GM12878 (cell line): ENCODE results near the gene UTP14C. TPM values are rescaled to one million over a fixed set of nuclear protein-coding genes. Genes with fewer than 3 reads are reported as not detected.

Experiments used
- ATAC-seq: fragments of 200-7000 bp; cut with Tn5 transposase; 3 replicates; pipeline ENCODE4 v1.9.1; 2020; ENCODE audit warnings: mild to moderate bottlenecking, moderate library complexity
- BruUV-seq: library from RNA; stranded (reverse); fragments of 400-500 nt; replicated peaks from 2 replicates; lab custom pipeline; 2021; lab: Mats Ljungman, UMichigan
- CTCF ChIA-PET: fragments of 300-600 bp; sonication (Branson Sonifier 250); formaldehyde crosslinking; extraction: SDS; loops from one replicate; lab custom pipeline; 2021; ENCODE audit warnings: inconsistent platforms; lab: Yijun Ruan, JAX
- POLR2A ChIA-PET: fragments of 350-600 bp; formaldehyde crosslinking; extraction: SDS; loops from one replicate; lab custom pipeline; 2021; ENCODE audit warnings: inconsistent platforms; lab: Charles Lee
- RAD21 ChIA-PET: fragments of 300-600 bp; sonication (Branson Sonifier 250); formaldehyde crosslinking; loops from one replicate; lab custom pipeline; 2023; ENCODE audit warnings: antibody characterized with exemption; ENCODE audit not compliant: unreplicated experiment; lab: Charles Lee
- SMC1A ChIA-PET: fragments of 300-600 bp; sonication (Branson Sonifier 250); formaldehyde crosslinking; loops from one replicate; lab custom pipeline; 2023; ENCODE audit not compliant: unreplicated experiment, uncharacterized antibody; lab: Charles Lee
- DNase-seq: peaks from one replicate; pipeline ENCODE4 v3.0.0-alpha.2; 2011; ENCODE audit warnings: low read depth, low spot score
- FAIRE-seq: peaks from 3 replicates; lab custom pipeline; 2011; peaks lifted over from hg19 to GRCh38; lab: Jason Lieb, UNC
- H2AFZ ChIP-seq: 2 replicates; pipeline ENCODE4 v1.6.0; 2011; ENCODE audit warnings: low read depth, low read length, control low read depth; ENCODE audit not compliant: control insufficient read depth
- H3K27ac ChIP-seq: 2 replicates; pipeline ENCODE4 v1.5.1; 2011; ENCODE audit warnings: control low read depth; ENCODE audit not compliant: control insufficient read depth, insufficient read depth
- H3K27me3 ChIP-seq, 2 experiments: replicated peaks in 1 of 2; 2 replicates each; pipeline versions ENCODE4 v1.6.0 to v1.6.1; 2011; ENCODE audit warnings: low read length in 1 of 2; ENCODE audit not compliant: control insufficient read depth in 2 of 2, insufficient read depth in 2 of 2
- H3K36me3 ChIP-seq, 2 experiments: 2 replicates each; pipeline ENCODE4 v1.5.1; 2011; ENCODE audit warnings: low read length in 1 of 2; ENCODE audit not compliant: control insufficient read depth in 2 of 2, insufficient read depth in 2 of 2
- H3K4me1 ChIP-seq: 2 replicates; pipeline ENCODE4 v1.6.1; 2011; ENCODE audit warnings: mild to moderate bottlenecking, low read length, moderate library complexity, mixed read lengths; ENCODE audit not compliant: control insufficient read depth, insufficient read depth
- H3K4me2 ChIP-seq: 2 replicates; pipeline ENCODE4 v1.6.0; 2011; ENCODE audit warnings: control low read depth; ENCODE audit not compliant: control insufficient read depth, insufficient read depth
- H3K4me3 ChIP-seq: fragments of 200-600 bp; sonication (generic); 2 replicates; pipeline ENCODE4 v1.5.1; 2016
- H3K79me2 ChIP-seq: 2 replicates; pipeline ENCODE4 v1.6.0; 2011; ENCODE audit warnings: low read length; ENCODE audit not compliant: control insufficient read depth, insufficient read depth
- H3K9ac ChIP-seq: 2 replicates; pipeline ENCODE4 v1.8.0; 2011; ENCODE audit warnings: low read length, control low read depth, mixed read lengths; ENCODE audit not compliant: control insufficient read depth, insufficient read depth
- H3K9me3 ChIP-seq: replicated peaks from 3 replicates; pipeline ENCODE4 v1.5.1; 2011; ENCODE audit warnings: mild to moderate bottlenecking, low read length; ENCODE audit not compliant: control insufficient read depth, insufficient read depth
- H4K20me1 ChIP-seq: 2 replicates; pipeline ENCODE4 v1.6.0; 2011; ENCODE audit not compliant: control insufficient read depth, insufficient read depth
- CBX5 ChIP-seq: sonication (generic); IDR thresholded peaks from 2 replicates; pipeline ENCODE4 v1.6.1; 2016; ENCODE audit warnings: low read depth, moderate library complexity, mild to moderate bottlenecking, inconsistent platforms
- CHD2 ChIP-seq: IDR thresholded peaks from 2 replicates; pipeline ENCODE4 v1.6.1; 2011; ENCODE audit warnings: low read depth, low read length, improper control_type of control experiment, borderline replicate concordance
- CHD4 ChIP-seq: fragments of 200-600 bp; sonication (generic); IDR thresholded peaks from 2 replicates; pipeline ENCODE4 v1.6.1; 2016; ENCODE audit warnings: mild to moderate bottlenecking
- E4F1 ChIP-seq: fragments of 450-650 bp; IDR thresholded peaks from 2 replicates; pipeline ENCODE4 v1.6.1; 2018; ENCODE audit warnings: borderline replicate concordance, mild to moderate bottlenecking; ENCODE audit not compliant: partially characterized antibody
- EP300 ChIP-seq, 2 experiments: fragments of 150-350 bp in 1 of 2; IDR thresholded peaks; 2 replicates each; pipeline ENCODE4 v1.6.1; 2011 to 2012; ENCODE audit warnings: low read depth in 2 of 2, low read length in 2 of 2, borderline replicate concordance in 1 of 2, improper control_type of control experiment in 1 of 2, inconsistent platforms in 1 of 2; ENCODE audit not compliant: control insufficient read depth in 1 of 2
- FOXM1 ChIP-seq: IDR thresholded peaks from 2 replicates; pipeline ENCODE4 v1.6.1; 2012; ENCODE audit warnings: low read depth, mild to moderate bottlenecking, inconsistent platforms, low read length, moderate library complexity
- MAX ChIP-seq: IDR thresholded peaks from 2 replicates; pipeline ENCODE4 v1.6.1; 2012; ENCODE audit warnings: low read depth, low read length, improper control_type of control experiment
- MTA3 ChIP-seq: IDR thresholded peaks from 2 replicates; pipeline ENCODE4 v1.6.1; 2012; ENCODE audit warnings: low read length, inconsistent platforms, borderline replicate concordance
- NFXL1 ChIP-seq: fragments of 450-650 bp; IDR thresholded peaks from 2 replicates; pipeline ENCODE4 v1.6.1; 2017; ENCODE audit warnings: antibody characterized with exemption, mild to moderate bottlenecking, borderline replicate concordance
- RCOR1 ChIP-seq: conservative IDR thresholded peaks from 2 replicates; pipeline ENCODE4 v1.6.1; 2012; ENCODE audit warnings: low read depth, low read length, improper control_type of control experiment
- SPI1 ChIP-seq: IDR thresholded peaks from 2 replicates; pipeline ENCODE4 v1.6.1; 2011; ENCODE audit warnings: low read depth, mild to moderate bottlenecking, low read length, moderate library complexity, borderline replicate concordance; ENCODE audit not compliant: insufficient read depth
- ZBED1 ChIP-seq: IDR thresholded peaks from 2 replicates; pipeline ENCODE4 v1.6.1; 2016; ENCODE audit warnings: borderline replicate concordance
- ZBTB4 ChIP-seq: fragments of 450-650 bp; formaldehyde crosslinking; IDR thresholded peaks from 2 replicates; pipeline ENCODE4 v1.4.0; 2022; ENCODE audit warnings: mild to moderate bottlenecking, moderate library complexity
- WGBS: methylation state at CpG from one replicate; pipeline ENCODE4 v1.1.6; 2016; ENCODE audit warnings: low lambda C conversion rate; ENCODE audit not compliant: insufficient replicate concordance, insufficient coverage; ENCODE audit errors: missing lambda C conversion rate; 5-methylcytosine and 5-hydroxymethylcytosine counted together
- in situ Hi-C: fragments of 300-500 bp; cut with MboI; formaldehyde crosslinking; loops from 9 replicates; pipeline ENCODE4 v1.14.3; 2018; ENCODE audit warnings: mixed read lengths
- intact Hi-C: fragments of 100-400 bp; cut with micrococcal nuclease; formaldehyde crosslinking; loops from one replicate; pipeline ENCODE4 v1.14.2; 2022; ENCODE audit not compliant: unreplicated experiment
- polyA plus RNA-seq, 11 experiments: library from polyadenylated mRNA; depleted of rRNA in 4 of 11; unstranded in 6 of 11; stranded (reverse) in 5 of 11; fragments of >200 nt; fragmentation: Nextera tagmentation in 4 of 11; fragmentation: Illumina TruSeq in 1 of 11; extraction: Ambion mirVana in 4 of 11; extraction: Trizol in 1 of 11; gene quantifications; 1 replicate in 1 of 11; 2 replicates in 10 of 11; pipeline versions ENCODE4 v1.2.1 to v1.2.3, GENCODE V29; 2011 to 2016; ENCODE audit warnings: inconsistent platforms in 2 of 11, missing spikeins in 2 of 11, low read depth in 1 of 11
- total RNA-seq, 4 experiments: library from RNA; depleted of rRNA in 3 of 4; stranded (reverse); fragments of >200 nt in 3 of 4; fragmentation: Illumina TruSeq in 1 of 4; extraction: Trizol in 1 of 4; gene quantifications; 2 replicates each; pipeline versions ENCODE4 v1.2.1 to v1.2.3, GENCODE V29; 2013 to 2021

The UTP14C gene
- total and polyA plus RNA-seq, 10 of the 15 experiments (the other 5 are each of a cell fraction or from before 2014, with no cell fraction given) = 3.4 to 11.2 (median 6.0) TPM

GRCh38 chr13:52036037-52036436 lies 11.5 kb downstream of the UTP14C start:
- Histone ChIP-seq H3K36me3 (no peaks in the 10 kb centered on the region), H3K4me3 (no peak overlapping the region), H3K4me1 (no peaks in the 10 kb centered on the region), H3K9ac (no peak overlapping the region), H3K27ac (no peak overlapping the region), H3K9me3 (no peaks in the 10 kb centered on the region), H2AFZ (no peak overlapping the region), H3K79me2 (no peaks in the 10 kb centered on the region), H3K27me3 (no peaks in the 10 kb centered on the region), H3K4me2 (no peak overlapping the region), H4K20me1 (no peaks in the 10 kb centered on the region)
- no TSS peak for BruUV-seq
- CTCF ChIA-PET = no interaction called here
- FAIRE-seq = no peak
- SMC1A ChIA-PET = no interaction called here
- no peak for TF ChIP-seq CHD4
- no peak for TF ChIP-seq CHD2
- no peak for TF ChIP-seq EP300 (IDR thresholded peaks at IDR 0.05; ENCODE audit: borderline replicate concordance in 1 of 2, control insufficient read depth in 1 of 2, low read depth in 2 of 2, low read length in 2 of 2)
- no peak for TF ChIP-seq SPI1
- TF ChIP-seq MAX = no peak
- no peak for TF ChIP-seq ZBED1
- no peak for TF ChIP-seq FOXM1
- no peak for TF ChIP-seq RCOR1
- TF ChIP-seq CBX5 = no peak
- TF ChIP-seq ZBTB4 (CRISPR knock-in tag) = no peak
- TF ChIP-seq MTA3 = no peak
- no peak for TF ChIP-seq E4F1
- no peak for TF ChIP-seq NFXL1
- POLR2A ChIA-PET = no interaction called here
- ATAC-seq = no peak
- in situ Hi-C loops (no loop called here), intact Hi-C loops (no loop called here)
- WGBS = 100% methylated on average over 1 of the region's 1 CpG
- DNase-seq = no peak
- RAD21 ChIA-PET = no interaction called here
